GM23338 (cell line): ENCODE data around the gene TJP1. TPM values are rescaled to one million over a fixed set of nuclear protein-coding genes. Genes with fewer than 3 reads are reported as not detected.

Source experiments
- CREB1 ChIP-seq: fragments of 250-450 bp; sonication (Bioruptor Pico); IDR thresholded peaks from 2 replicates; pipeline ENCODE4 v1.5.0; 2020; ENCODE audit warnings: low read depth, mild to moderate bottlenecking, moderate library complexity
- EZH2 ChIP-seq: fragments of 200-600 bp; sonication (generic); IDR thresholded peaks from one replicate; pipeline ENCODE4 v1.8.0; 2017; ENCODE audit warnings: antibody characterized with exemption, mild to moderate bottlenecking, low read depth; ENCODE audit not compliant: unreplicated experiment
- EZH2phosphoT487 ChIP-seq: fragments of 200-600 bp; sonication (generic); IDR thresholded peaks from one replicate; pipeline ENCODE4 v1.8.1; 2018; ENCODE audit warnings: antibody characterized with exemption; ENCODE audit not compliant: unreplicated experiment
- NANOG ChIP-seq: IDR thresholded peaks from 2 replicates; pipeline ENCODE4 v1.6.1; 2016; ENCODE audit warnings: antibody characterized with exemption, borderline replicate concordance
- STAT1 ChIP-seq: IDR thresholded peaks from one replicate; pipeline ENCODE4 v1.6.1; 2016; ENCODE audit warnings: antibody characterized with exemption; ENCODE audit not compliant: unreplicated experiment
- ZNF331 ChIP-seq: fragments of 250-450 bp; sonication (Bioruptor Pico); IDR thresholded peaks from 2 replicates; pipeline ENCODE4 v1.5.0; 2020; ENCODE audit warnings: low read depth, mild to moderate bottlenecking, moderate library complexity
- polyA plus RNA-seq: library from polyadenylated mRNA; unstranded; fragments of >200 nt; fragmentation: Nextera tagmentation; extraction: Ambion mirVana; gene quantifications from 2 replicates; pipeline ENCODE4 v1.2.1, GENCODE V29; 2016
- total RNA-seq: library from RNA; depleted of rRNA; stranded (reverse); fragments of >200 nt; shearing (Covaris generic); gene quantifications from 2 replicates; pipeline ENCODE4 v1.2.3, GENCODE V29; 2014
- TF ChIP-seq, protein P1 (sequence below): fragments of 250-450 bp; sonication (Bioruptor Pico); IDR thresholded peaks from 2 replicates; pipeline ENCODE4 v1.5.0; 2020; ENCODE audit warnings: mild to moderate bottlenecking, moderate library complexity
- TF ChIP-seq, protein P2 (sequence below): IDR thresholded peaks from 2 replicates; pipeline ENCODE4 v1.6.1; 2016; ENCODE audit warnings: antibody characterized with exemption
- TF ChIP-seq, protein P3 (sequence below), 2 experiments: fragments of 200-600 bp in 1 of 2; sonication (generic) in 1 of 2; conservative IDR thresholded peaks; 2 replicates each; pipeline versions ENCODE4 v1.5.1 to v1.6.1; 2016 to 2017; ENCODE audit warnings: antibody characterized with exemption in 2 of 2, low read depth in 2 of 2, mild to moderate bottlenecking in 2 of 2, moderate library complexity in 1 of 2

TJP1 gene
- total and polyA plus RNA-seq, 2 experiments from 2014 or later: 76.2 to 116 TPM

DNA sequence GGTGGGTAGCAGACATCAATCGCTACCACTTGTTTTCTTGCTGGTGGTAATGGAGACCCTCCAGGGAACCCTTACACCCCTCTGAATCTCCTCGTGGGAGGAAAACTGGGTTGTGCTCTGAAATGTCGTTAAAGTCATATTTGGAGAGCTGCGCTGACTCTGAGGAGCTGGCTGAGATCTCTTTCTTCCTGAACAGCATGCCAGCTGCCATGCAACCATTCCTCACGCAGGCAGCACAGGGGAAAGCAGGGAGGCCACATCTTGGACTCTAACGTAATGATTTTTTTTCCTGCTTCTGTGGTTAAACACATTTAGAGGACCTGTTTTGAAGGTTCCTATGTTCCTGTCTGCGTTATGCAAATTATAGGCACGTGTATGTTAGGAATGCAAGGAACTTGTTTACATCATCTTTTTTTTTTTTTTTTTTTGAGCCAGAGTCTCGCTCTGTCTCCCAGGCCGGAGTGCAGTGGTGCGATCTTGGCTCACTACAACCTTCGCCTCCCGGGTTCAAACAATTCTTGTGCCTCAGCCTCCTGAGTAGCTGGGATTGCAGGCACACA is 156.7 kb downstream of the TJP1 start (continued):
- TF ChIP-seq, protein P1, sequence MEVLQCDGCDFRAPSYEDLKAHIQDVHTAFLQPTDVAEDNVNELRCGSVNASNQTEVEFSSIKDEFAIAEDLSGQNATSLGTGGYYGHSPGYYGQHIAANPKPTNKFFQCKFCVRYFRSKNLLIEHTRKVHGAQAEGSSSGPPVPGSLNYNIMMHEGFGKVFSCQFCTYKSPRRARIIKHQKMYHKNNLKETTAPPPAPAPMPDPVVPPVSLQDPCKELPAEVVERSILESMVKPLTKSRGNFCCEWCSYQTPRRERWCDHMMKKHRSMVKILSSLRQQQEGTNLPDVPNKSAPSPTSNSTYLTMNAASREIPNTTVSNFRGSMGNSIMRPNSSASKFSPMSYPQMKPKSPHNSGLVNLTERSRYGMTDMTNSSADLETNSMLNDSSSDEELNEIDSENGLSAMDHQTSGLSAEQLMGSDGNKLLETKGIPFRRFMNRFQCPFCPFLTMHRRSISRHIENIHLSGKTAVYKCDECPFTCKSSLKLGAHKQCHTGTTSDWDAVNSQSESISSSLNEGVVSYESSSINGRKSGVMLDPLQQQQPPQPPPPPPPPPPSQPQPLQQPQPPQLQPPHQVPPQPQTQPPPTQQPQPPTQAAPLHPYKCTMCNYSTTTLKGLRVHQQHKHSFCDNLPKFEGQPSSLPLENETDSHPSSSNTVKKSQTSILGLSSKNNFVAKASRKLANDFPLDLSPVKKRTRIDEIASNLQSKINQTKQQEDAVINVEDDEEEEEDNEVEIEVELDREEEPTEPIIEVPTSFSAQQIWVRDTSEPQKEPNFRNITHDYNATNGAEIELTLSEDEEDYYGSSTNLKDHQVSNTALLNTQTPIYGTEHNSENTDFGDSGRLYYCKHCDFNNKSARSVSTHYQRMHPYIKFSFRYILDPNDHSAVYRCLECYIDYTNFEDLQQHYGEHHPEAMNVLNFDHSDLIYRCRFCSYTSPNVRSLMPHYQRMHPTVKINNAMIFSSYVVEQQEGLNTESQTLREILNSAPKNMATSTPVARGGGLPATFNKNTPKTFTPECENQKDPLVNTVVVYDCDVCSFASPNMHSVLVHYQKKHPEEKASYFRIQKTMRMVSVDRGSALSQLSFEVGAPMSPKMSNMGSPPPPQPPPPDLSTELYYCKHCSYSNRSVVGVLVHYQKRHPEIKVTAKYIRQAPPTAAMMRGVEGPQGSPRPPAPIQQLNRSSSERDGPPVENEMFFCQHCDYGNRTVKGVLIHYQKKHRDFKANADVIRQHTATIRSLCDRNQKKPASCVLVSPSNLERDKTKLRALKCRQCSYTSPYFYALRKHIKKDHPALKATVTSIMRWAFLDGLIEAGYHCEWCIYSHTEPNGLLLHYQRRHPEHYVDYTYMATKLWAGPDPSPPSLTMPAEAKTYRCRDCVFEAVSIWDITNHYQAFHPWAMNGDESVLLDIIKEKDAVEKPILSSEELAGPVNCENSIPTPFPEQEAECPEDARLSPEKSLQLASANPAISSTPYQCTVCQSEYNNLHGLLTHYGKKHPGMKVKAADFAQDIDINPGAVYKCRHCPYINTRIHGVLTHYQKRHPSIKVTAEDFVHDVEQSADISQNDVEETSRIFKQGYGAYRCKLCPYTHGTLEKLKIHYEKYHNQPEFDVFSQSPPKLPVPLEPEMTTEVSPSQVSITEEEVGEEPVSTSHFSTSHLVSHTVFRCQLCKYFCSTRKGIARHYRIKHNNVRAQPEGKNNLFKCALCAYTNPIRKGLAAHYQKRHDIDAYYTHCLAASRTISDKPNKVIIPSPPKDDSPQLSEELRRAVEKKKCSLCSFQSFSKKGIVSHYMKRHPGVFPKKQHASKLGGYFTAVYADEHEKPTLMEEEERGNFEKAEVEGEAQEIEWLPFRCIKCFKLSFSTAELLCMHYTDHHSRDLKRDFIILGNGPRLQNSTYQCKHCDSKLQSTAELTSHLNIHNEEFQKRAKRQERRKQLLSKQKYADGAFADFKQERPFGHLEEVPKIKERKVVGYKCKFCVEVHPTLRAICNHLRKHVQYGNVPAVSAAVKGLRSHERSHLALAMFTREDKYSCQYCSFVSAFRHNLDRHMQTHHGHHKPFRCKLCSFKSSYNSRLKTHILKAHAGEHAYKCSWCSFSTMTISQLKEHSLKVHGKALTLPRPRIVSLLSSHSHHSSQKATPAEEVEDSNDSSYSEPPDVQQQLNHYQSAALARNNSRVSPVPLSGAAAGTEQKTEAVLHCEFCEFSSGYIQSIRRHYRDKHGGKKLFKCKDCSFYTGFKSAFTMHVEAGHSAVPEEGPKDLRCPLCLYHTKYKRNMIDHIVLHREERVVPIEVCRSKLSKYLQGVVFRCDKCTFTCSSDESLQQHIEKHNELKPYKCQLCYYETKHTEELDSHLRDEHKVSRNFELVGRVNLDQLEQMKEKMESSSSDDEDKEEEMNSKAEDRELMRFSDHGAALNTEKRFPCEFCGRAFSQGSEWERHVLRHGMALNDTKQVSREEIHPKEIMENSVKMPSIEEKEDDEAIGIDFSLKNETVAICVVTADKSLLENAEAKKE (CRISPR knock-in tag): no peak
- TF ChIP-seq, protein P2, sequence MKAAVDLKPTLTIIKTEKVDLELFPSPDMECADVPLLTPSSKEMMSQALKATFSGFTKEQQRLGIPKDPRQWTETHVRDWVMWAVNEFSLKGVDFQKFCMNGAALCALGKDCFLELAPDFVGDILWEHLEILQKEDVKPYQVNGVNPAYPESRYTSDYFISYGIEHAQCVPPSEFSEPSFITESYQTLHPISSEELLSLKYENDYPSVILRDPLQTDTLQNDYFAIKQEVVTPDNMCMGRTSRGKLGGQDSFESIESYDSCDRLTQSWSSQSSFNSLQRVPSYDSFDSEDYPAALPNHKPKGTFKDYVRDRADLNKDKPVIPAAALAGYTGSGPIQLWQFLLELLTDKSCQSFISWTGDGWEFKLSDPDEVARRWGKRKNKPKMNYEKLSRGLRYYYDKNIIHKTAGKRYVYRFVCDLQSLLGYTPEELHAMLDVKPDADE: no peak
- TF ChIP-seq EZH2 (no peak), EZH2phosphoT487 (no peak), NANOG (no peak), ZNF331 (CRISPR knock-in tag) (no peak), STAT1 (no peak), CREB1 (CRISPR knock-in tag) (no peak)
- TF ChIP-seq, protein P3, sequence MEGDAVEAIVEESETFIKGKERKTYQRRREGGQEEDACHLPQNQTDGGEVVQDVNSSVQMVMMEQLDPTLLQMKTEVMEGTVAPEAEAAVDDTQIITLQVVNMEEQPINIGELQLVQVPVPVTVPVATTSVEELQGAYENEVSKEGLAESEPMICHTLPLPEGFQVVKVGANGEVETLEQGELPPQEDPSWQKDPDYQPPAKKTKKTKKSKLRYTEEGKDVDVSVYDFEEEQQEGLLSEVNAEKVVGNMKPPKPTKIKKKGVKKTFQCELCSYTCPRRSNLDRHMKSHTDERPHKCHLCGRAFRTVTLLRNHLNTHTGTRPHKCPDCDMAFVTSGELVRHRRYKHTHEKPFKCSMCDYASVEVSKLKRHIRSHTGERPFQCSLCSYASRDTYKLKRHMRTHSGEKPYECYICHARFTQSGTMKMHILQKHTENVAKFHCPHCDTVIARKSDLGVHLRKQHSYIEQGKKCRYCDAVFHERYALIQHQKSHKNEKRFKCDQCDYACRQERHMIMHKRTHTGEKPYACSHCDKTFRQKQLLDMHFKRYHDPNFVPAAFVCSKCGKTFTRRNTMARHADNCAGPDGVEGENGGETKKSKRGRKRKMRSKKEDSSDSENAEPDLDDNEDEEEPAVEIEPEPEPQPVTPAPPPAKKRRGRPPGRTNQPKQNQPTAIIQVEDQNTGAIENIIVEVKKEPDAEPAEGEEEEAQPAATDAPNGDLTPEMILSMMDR (conservative IDR thresholded peaks at IDR 0.05; ENCODE audit: low read depth in 2 of 2): no peak
